Mesendoderm (in vitro differentiated cells): ENCODE data around the gene DDT.
"Not testable (repeated sequence)": the region's sequence is repeated elsewhere in the genome, so short reads cannot be mapped to it uniquely, and the experiment has no call there.

Experiments used
- DNase-seq: peaks from one replicate; pipeline ENCODE4 v3.0.0; 2013
- H2AK5ac ChIP-seq: 2 replicates; pipeline ENCODE4 v1.6.1; 2013; ENCODE audit warnings: low read length, inconsistent platforms
- H2BK120ac ChIP-seq: 2 replicates; pipeline ENCODE4 v1.6.1; 2013; ENCODE audit warnings: low read depth, mild to moderate bottlenecking, low read length, moderate library complexity, mixed read lengths
- H2BK15ac ChIP-seq: replicated peaks from 2 replicates; pipeline ENCODE4 v1.6.1; 2013; ENCODE audit warnings: low read depth, mild to moderate bottlenecking, moderate library complexity
- H2BK5ac ChIP-seq: 2 replicates; pipeline ENCODE4 v1.6.1; 2013; ENCODE audit warnings: low read length, inconsistent platforms
- H3K18ac ChIP-seq: 2 replicates; pipeline ENCODE4 v1.6.1; 2013; ENCODE audit warnings: mild to moderate bottlenecking, low read length, mixed read lengths
- H3K23ac ChIP-seq: one replicate; pipeline ENCODE4 v1.6.1; 2013; ENCODE audit warnings: low read length
- H3K27ac ChIP-seq: 2 replicates; pipeline ENCODE4 v1.5.1; 2013; ENCODE audit warnings: low read depth, mild to moderate bottlenecking, inconsistent platforms, low read length, moderate library complexity
- H3K27me3 ChIP-seq: 2 replicates; pipeline ENCODE4 v1.6.1; 2013; ENCODE audit warnings: low read length, control low read depth, mild to moderate bottlenecking, inconsistent platforms; ENCODE audit not compliant: insufficient read depth, poor library complexity
- H3K36me3 ChIP-seq: 2 replicates; pipeline ENCODE4 v1.6.1; 2013; ENCODE audit warnings: low read length, inconsistent platforms; ENCODE audit not compliant: control insufficient read depth, insufficient read depth
- H3K4ac ChIP-seq: one replicate; pipeline ENCODE4 v1.6.1; 2013; ENCODE audit warnings: low read depth, mild to moderate bottlenecking, low read length, moderate library complexity
- H3K4me1 ChIP-seq: 2 replicates; pipeline ENCODE4 v1.6.1; 2013; ENCODE audit warnings: low read depth, low read length, inconsistent platforms; ENCODE audit not compliant: control insufficient read depth
- H3K4me2 ChIP-seq: 2 replicates; pipeline ENCODE4 v1.6.1; 2013; ENCODE audit warnings: low read length
- H3K4me3 ChIP-seq: 2 replicates; pipeline ENCODE4 v1.5.1; 2013; ENCODE audit warnings: mild to moderate bottlenecking, low read length
- H3K56ac ChIP-seq: one replicate; pipeline ENCODE4 v1.6.1; 2013; ENCODE audit warnings: low read length
- H3K79me1 ChIP-seq: 2 replicates; pipeline ENCODE4 v1.6.1; 2013; ENCODE audit warnings: low read length, inconsistent platforms
- H3K79me2 ChIP-seq: 2 replicates; pipeline ENCODE4 v1.6.1; 2013; ENCODE audit warnings: mild to moderate bottlenecking, low read length; ENCODE audit not compliant: control insufficient read depth, insufficient read depth
- H3K9ac ChIP-seq: 2 replicates; pipeline ENCODE4 v1.6.1; 2013; ENCODE audit warnings: low read length, inconsistent platforms
- H4K5ac ChIP-seq: one replicate; pipeline ENCODE4 v1.6.1; 2013; ENCODE audit warnings: low read length
- H4K8ac ChIP-seq: one replicate; pipeline ENCODE4 v1.6.1; 2013; ENCODE audit warnings: low read depth, mild to moderate bottlenecking, control low read depth, low read length, moderate library complexity
- WGBS: extraction: QIAGEN DNeasy Blood & Tissue Kit; methylation state at CpG from one replicate; pipeline ENCODE4 v1.1.7; 2013; ENCODE audit warnings: low lambda C conversion rate, missing lambda C conversion rate; ENCODE audit not compliant: insufficient coverage; ENCODE audit errors: extremely low coverage; 5-methylcytosine and 5-hydroxymethylcytosine counted together

The DDT gene

GRCh38 chr22:23954193-23954990 is 19.8 kb downstream of the DDT start:
- H2AK5ac ChIP-seq, H3K79me2 ChIP-seq, H3K23ac ChIP-seq, H3K27ac ChIP-seq, H4K5ac ChIP-seq, DNase-seq, H3K4ac ChIP-seq, H3K27me3 ChIP-seq, H2BK120ac ChIP-seq, H2BK15ac ChIP-seq, H3K36me3 ChIP-seq, H3K79me1 ChIP-seq, H3K4me3 ChIP-seq, H3K4me2 ChIP-seq, H3K4me1 ChIP-seq, H3K18ac ChIP-seq, H2BK5ac ChIP-seq, H4K8ac ChIP-seq, H3K9ac ChIP-seq, H3K56ac ChIP-seq: not testable (repeated sequence)
- 100% methylated on average over 3 of the region's 8 CpGs for WGBS

DNA sequence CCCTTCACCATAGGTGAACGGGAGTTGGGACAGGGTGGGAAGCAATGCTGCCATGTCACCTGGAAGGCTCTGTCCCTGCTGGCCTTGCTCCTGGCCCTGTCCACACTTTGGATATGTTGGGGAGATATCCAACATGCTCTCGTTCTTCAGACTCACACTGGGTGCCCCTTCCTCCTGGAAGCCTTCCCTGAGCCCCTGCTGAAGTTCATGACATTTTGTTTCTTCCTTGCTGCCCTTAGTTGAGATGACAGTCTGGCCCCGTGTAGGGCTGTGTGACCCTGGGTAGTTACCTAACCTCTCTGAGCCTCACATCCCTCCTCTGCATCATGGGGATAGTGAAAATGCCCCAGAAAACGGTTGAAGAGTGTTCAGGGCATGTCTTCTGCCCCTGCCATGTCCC is 20.8 kb downstream of the DDT start:
- not testable (repeated sequence) for H3K27me3 ChIP-seq, H3K79me2 ChIP-seq, H3K56ac ChIP-seq, H3K79me1 ChIP-seq, H3K4me2 ChIP-seq, H2AK5ac ChIP-seq, H3K9ac ChIP-seq, H3K36me3 ChIP-seq, DNase-seq, H3K18ac ChIP-seq, H3K4ac ChIP-seq, H4K5ac ChIP-seq, H2BK120ac ChIP-seq, H2BK15ac ChIP-seq, H3K27ac ChIP-seq, H3K4me3 ChIP-seq, H3K4me1 ChIP-seq, H3K23ac ChIP-seq, H4K8ac ChIP-seq, H2BK5ac ChIP-seq
- WGBS, result no CpG with 5 or more reads among the region's 4 CpGs

DNA sequence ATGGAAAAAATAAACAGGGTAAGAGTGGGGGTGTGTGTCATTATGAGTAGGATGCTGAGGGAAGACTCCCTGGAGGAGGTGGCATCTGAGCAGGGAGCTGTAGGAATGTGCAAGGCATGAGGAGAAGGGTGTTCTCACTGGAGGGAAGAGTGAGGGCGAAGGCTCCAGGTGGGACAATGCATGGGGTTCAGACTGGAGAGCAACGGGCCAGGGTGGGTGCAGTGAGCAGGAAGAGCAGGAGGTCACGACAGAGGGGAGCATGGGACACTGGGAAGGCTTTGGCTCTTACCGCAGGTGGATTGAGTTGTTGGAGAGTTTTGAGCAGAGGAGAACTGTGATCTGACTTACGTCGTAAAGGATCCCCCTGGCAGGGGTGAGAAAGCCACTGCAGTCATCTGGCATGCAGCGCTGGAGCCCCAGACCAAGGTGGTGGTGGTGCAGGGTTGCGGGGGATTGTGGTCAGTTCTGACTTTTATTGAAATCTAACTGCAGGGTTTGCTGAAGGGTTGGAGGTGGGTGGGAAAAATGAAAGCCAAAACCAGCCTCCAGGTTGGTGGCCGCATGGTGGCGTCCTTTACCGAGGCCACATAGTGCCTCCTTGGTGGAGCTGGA is 21.3 kb downstream of the DDT start:
- not testable (repeated sequence) for H4K8ac ChIP-seq, H3K4me3 ChIP-seq

DNA sequence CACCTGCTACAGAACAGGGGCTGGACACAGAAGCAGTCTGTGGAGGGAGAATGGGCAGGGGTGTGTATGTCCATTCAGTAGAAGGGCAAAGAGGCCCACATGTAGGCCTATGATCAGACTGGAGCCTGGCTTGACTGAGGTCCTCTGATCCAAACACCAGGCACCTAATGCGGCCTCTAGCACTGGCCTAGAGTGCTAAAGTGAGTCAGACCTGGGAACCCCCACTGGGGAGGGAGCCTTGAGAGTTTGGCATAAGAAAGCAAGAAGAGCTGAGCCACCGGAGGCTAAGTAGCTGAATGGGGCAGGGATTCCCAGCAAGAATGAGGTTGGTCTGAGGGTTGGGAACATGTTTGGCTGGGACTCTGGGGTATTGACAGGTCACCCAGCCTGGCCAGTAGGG is 22.9 kb downstream of the DDT start:
- not testable (repeated sequence) for H4K8ac ChIP-seq, H3K23ac ChIP-seq, H3K79me2 ChIP-seq, H4K5ac ChIP-seq, H3K4me1 ChIP-seq, H3K9ac ChIP-seq, H3K4me3 ChIP-seq, H2BK120ac ChIP-seq, H3K36me3 ChIP-seq, H3K4me2 ChIP-seq, H3K18ac ChIP-seq, H2BK15ac ChIP-seq, H3K4ac ChIP-seq, H3K27me3 ChIP-seq, H3K79me1 ChIP-seq, H2AK5ac ChIP-seq, H3K56ac ChIP-seq, H2BK5ac ChIP-seq, H3K27ac ChIP-seq
- no CpG with 5 or more reads among the region's 2 CpGs for WGBS
- peak; percentile 22 for DNase-seq

More for the DNA sequence above, 21.3 kb downstream of the DDT start:
- H3K79me1 ChIP-seq, H3K23ac ChIP-seq, H2BK120ac ChIP-seq, H3K27ac ChIP-seq, DNase-seq, H3K4ac ChIP-seq, H4K5ac ChIP-seq, H2AK5ac ChIP-seq, H3K79me2 ChIP-seq, H3K9ac ChIP-seq, H3K27me3 ChIP-seq, H3K4me1 ChIP-seq, H2BK5ac ChIP-seq, H3K4me2 ChIP-seq, H3K36me3 ChIP-seq, H3K18ac ChIP-seq, H2BK15ac ChIP-seq: not testable (repeated sequence)
- peak overlapping the region; percentile 25 for H3K56ac ChIP-seq
- WGBS, result no CpG with 5 or more reads among the region's 11 CpGs

DNA sequence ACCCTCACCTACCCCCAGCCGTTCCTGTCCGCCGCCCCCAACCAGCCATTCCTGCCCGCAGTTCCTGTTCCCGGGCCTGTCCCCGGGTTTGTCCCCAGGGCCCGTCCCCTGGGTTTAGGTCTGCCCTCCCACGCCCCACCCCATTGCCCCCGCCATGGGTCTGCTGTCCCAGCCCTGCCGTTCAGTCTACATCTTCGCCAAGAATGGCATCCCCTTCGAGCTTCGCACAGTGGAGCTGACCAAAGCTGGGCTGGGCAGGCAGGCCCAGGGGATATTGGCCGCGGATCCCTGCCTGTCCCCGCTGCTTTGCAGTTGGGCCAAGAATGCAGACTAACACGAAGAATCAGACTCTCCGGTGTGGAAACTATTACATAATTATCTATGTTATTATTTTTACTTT is 24.5 kb downstream of the DDT start:
- not testable (repeated sequence) for H4K5ac ChIP-seq, H3K4me3 ChIP-seq, H3K9ac ChIP-seq, H3K56ac ChIP-seq, H2AK5ac ChIP-seq, H2BK15ac ChIP-seq, H3K27ac ChIP-seq, H3K79me1 ChIP-seq, H3K18ac ChIP-seq, H3K4me2 ChIP-seq, H3K4me1 ChIP-seq, H3K27me3 ChIP-seq, H3K23ac ChIP-seq, H3K79me2 ChIP-seq, H2BK120ac ChIP-seq, DNase-seq, H3K36me3 ChIP-seq, H2BK5ac ChIP-seq, H4K8ac ChIP-seq, H3K4ac ChIP-seq
- no CpG with 5 or more reads among the region's 18 CpGs for WGBS
